Measurements from ENCODE around the gene SLC35F3. TPM values are rescaled to one million over a fixed set of nuclear protein-coding genes. Genes with fewer than 3 reads are reported as not detected.

Gene SLC35F3
- total and polyA plus RNA-seq, 7 experiments from 2014 or later: 0.11 to 15.2 (median 0.96) TPM; not detected in 2

DNA sequence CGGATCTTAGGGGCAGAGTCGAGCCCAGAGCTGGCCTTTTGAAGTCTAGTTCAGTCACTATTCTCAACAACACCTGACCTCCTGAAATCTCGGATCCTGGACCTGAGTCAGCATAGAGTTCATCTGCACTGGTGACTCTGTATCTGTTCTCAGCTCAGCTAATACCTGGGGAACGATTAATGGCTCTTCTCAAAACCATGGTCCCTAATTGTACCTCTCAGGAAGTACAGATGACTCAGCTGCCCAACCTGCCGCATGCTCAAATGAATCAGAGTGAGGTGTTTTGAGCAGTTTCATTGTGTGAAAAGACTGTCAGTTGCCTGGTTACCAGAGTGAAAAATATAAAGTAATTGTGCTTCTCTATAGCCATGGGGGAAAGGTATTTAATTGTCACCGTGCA is 89.2 kb downstream of the SLC35F3 start:
- ChIA-PET POLR2A (no interaction called here), CTCF (no interaction called here)
- intact Hi-C loops (cut with micrococcal nuclease): no loop called here
- peaks cover 7 to 37% (median 20%) of the 10 kb centered on the region in 5 donors for H3K27me3 Mint-ChIP-seq
- Histone ChIP-seq H3K4me3 (ENCODE audit: low read length) (no peak overlapping the region), H3K4me1 (ENCODE audit: control insufficient read depth in 2 of 2, insufficient read depth in 2 of 2, low read length in 2 of 2) (no peaks in the 10 kb centered on the region), H3K36me3 (ENCODE audit: control insufficient read depth in 2 of 3, insufficient read depth in 3 of 3, low read length in 3 of 3) (no peaks in the 10 kb centered on the region), H3K9me3 (ENCODE audit: control insufficient read depth in 2 of 3, low read length in 3 of 3) (no peaks in the 10 kb centered on the region), H3K27me3 (ENCODE audit: control insufficient read depth in 2 of 2, insufficient read depth in 2 of 2, low read length in 2 of 2) (no peaks in the 10 kb centered on the region), H3K27ac (ENCODE audit: low read depth, low read length) (no peak overlapping the region)
- ATAC-seq: no peak
- H3K9me3 Mint-ChIP-seq: no peaks in the 10 kb centered on the region
- no peak overlapping the region for H3K4me3 Mint-ChIP-seq
- no peak overlapping the region for H3K27ac Mint-ChIP-seq
- H3K4me1 Mint-ChIP-seq: no peaks in the 10 kb centered on the region
- H3K36me3 Mint-ChIP-seq: no peaks in the 10 kb centered on the region
- DNase-seq: no peak

DNA sequence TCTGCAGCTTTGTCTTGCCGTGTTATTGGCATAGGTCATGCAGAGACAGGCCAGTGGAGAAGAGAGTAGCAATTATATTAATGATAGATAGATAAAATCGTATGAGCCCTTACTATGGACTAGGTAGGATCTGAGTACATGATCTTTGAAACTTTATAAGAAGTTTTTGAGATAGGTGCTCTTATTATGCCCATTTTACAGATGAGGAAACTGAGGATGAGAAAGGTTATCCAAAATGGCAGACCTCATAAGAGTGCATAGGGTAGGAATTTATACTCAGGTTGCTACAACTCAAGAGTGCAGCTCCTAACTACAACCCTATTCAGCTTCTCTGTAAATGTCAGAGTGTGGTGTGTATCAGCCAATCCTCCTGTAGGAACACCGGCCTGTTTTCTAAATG is 89.6 kb downstream of the SLC35F3 start:
- Histone ChIP-seq H3K4me3 (ENCODE audit: low read length) (no peak overlapping the region), H3K36me3 (ENCODE audit: control insufficient read depth in 2 of 3, insufficient read depth in 3 of 3, low read length in 3 of 3) (no peaks in the 10 kb centered on the region), H3K9me3 (ENCODE audit: control insufficient read depth in 2 of 3, low read length in 3 of 3) (no peaks in the 10 kb centered on the region), H3K27ac (ENCODE audit: low read depth, low read length) (no peak overlapping the region), H3K4me1 (ENCODE audit: control insufficient read depth in 2 of 2, insufficient read depth in 2 of 2, low read length in 2 of 2) (no peaks in the 10 kb centered on the region), H3K27me3 (ENCODE audit: control insufficient read depth in 2 of 2, insufficient read depth in 2 of 2, low read length in 2 of 2) (no peaks in the 10 kb centered on the region)
- Mint-ChIP-seq H3K36me3 (no peaks in the 10 kb centered on the region), H3K4me1 (no peaks in the 10 kb centered on the region), H3K9me3 (no peaks in the 10 kb centered on the region), H3K27me3 (peaks cover 7 to 39% (median 20%) of the 10 kb centered on the region in 5 donors), H3K4me3 (no peak overlapping the region), H3K27ac (no peak overlapping the region)
- ChIA-PET POLR2A (no interaction called here), CTCF (no interaction called here)
- ATAC-seq: no peak
- intact Hi-C loops (cut with micrococcal nuclease): no loop called here
- no peak for DNase-seq

DNA sequence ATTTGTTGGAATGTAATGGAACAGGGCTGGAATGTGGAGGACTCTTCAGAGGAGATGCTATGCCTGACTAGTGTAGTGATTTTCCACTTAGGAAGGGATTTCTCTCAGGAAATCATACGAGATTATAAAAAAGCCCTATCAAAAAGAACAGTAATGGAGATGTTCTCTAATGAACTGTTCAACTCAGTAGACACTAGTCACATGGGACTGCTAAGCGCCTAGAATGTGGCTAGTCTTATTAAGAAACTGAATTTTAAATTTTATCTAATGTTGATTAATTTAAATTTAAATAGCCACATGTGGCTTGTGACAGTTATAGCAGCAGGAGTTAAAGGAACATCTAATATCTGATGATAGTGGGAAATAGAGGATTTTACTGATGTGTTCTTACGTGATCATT is 94.0 kb downstream of the SLC35F3 start:
- no peak for ATAC-seq
- Mint-ChIP-seq H3K27ac (no peak overlapping the region), H3K9me3 (no peaks in the 10 kb centered on the region), H3K4me3 (no peak overlapping the region), H3K4me1 (no peaks in the 10 kb centered on the region), H3K27me3 (peaks cover 4 to 37% (median 24%) of the 10 kb centered on the region in 5 donors), H3K36me3 (no peaks in the 10 kb centered on the region)
- no peak for DNase-seq
- Histone ChIP-seq H3K27ac (ENCODE audit: low read depth, low read length) (no peak overlapping the region), H3K36me3 (ENCODE audit: control insufficient read depth in 2 of 3, insufficient read depth in 3 of 3, low read length in 3 of 3) (no peaks in the 10 kb centered on the region), H3K4me3 (ENCODE audit: low read length) (no peak overlapping the region), H3K4me1 (ENCODE audit: control insufficient read depth in 2 of 2, insufficient read depth in 2 of 2, low read length in 2 of 2) (no peaks in the 10 kb centered on the region), H3K9me3 (ENCODE audit: control insufficient read depth in 2 of 3, low read length in 3 of 3) (no peaks in the 10 kb centered on the region), H3K27me3 (ENCODE audit: control insufficient read depth in 2 of 2, insufficient read depth in 2 of 2, low read length in 2 of 2) (no peaks in the 10 kb centered on the region)
- CTCF ChIA-PET: interaction anchor here (0.6 kb wide), 1 partner anchor 261 kb away, joined by 3 read pairs; no protein-coding TSS in a partner anchor
- intact Hi-C loops (cut with micrococcal nuclease): no loop called here
- POLR2A ChIA-PET: no interaction called here

DNA sequence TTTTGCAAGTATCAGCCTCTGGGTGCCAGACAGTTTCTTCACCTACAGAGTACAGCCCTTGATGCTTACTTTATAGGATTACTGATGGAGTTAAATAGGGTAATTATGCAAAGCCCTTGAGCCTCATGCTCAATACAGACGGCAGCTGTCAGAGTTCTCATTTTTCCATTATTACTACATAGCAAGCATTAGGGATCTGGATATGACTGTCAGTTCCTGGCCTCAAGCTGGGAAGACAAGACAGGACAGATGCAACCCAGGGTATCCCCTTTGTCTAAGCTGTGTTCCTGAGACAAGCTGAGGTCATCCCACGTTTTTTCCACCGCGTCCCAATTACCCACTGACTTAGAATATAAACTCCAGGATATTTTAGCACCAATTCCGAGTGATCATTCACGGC is 94.4 kb downstream of the SLC35F3 start:
- intact Hi-C loops (cut with micrococcal nuclease): no loop called here
- POLR2A ChIA-PET: no interaction called here

DNA sequence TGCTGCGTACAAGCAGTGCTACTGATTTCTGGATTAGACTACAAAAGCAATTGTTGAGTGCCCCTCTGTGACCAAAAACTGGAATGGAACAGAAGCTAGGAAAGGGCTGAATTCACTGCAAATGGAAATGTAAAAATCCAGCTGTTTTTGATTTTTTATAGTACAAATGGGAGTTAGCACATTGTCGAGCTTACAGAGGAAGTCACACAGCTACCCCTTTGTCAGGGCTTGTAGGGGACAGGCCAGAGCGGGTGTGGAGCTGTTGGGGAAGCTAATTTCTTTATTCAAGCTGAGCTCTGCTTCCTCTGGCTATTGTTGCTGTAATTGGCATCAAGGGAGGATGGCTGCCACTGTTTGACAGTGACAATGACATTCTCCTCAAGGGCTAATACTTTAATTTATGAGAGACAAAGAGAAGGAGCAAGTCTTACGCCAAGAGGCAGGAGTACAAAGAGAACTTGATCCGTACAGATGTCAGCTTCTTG is 96.1 kb downstream of the SLC35F3 start:
- Histone ChIP-seq H3K9me3 (ENCODE audit: control insufficient read depth in 2 of 3, low read length in 3 of 3) (no peaks in the 10 kb centered on the region), H3K36me3 (ENCODE audit: control insufficient read depth in 2 of 3, insufficient read depth in 3 of 3, low read length in 3 of 3) (no peaks in the 10 kb centered on the region), H3K27me3 (ENCODE audit: control insufficient read depth in 2 of 2, insufficient read depth in 2 of 2, low read length in 2 of 2) (no peaks in the 10 kb centered on the region), H3K4me1 (ENCODE audit: control insufficient read depth in 2 of 2, insufficient read depth in 2 of 2, low read length in 2 of 2) (no peaks in the 10 kb centered on the region), H3K4me3 (ENCODE audit: low read length) (no peak overlapping the region), H3K27ac (ENCODE audit: low read depth, low read length) (no peak overlapping the region)
- no peak overlapping the region for H3K27ac Mint-ChIP-seq
- H3K4me1 Mint-ChIP-seq: no peaks in the 10 kb centered on the region
- ChIA-PET CTCF (interaction anchor here (0.6 kb wide), 1 partner anchor 155 kb away, joined by 3 read pairs; no protein-coding TSS in a partner anchor), POLR2A (no interaction called here)
- H3K4me3 Mint-ChIP-seq: no peak overlapping the region
- H3K36me3 Mint-ChIP-seq: no peaks in the 10 kb centered on the region
- DNase-seq (no peak), ATAC-seq (no peak)
- no peaks in the 10 kb centered on the region for H3K9me3 Mint-ChIP-seq
- peaks cover 6 to 47% (median 39%) of the 10 kb centered on the region in 5 donors for H3K27me3 Mint-ChIP-seq
- intact Hi-C loops (cut with micrococcal nuclease): no loop called here

More for the DNA sequence above, 94.4 kb downstream of the SLC35F3 start:
- Mint-ChIP-seq H3K27me3 (peaks cover 4 to 39% (median 25%) of the 10 kb centered on the region in 5 donors), H3K36me3 (no peaks in the 10 kb centered on the region), H3K4me1 (no peaks in the 10 kb centered on the region), H3K9me3 (no peaks in the 10 kb centered on the region), H3K27ac (no peak overlapping the region), H3K4me3 (no peak overlapping the region)
- CTCF ChIA-PET: interaction anchor here (0.6 kb wide), 1 partner anchor 260 kb away, joined by 3 read pairs; no protein-coding TSS in a partner anchor
- DNase-seq (no peak), ATAC-seq (no peak)
- no peaks in the 10 kb centered on the region for H3K36me3 ChIP-seq (ENCODE audit: control insufficient read depth in 2 of 3, insufficient read depth in 3 of 3, low read length in 3 of 3)
- H3K27ac ChIP-seq (ENCODE audit: low read depth, low read length): no peak overlapping the region
- H3K9me3 ChIP-seq (ENCODE audit: control insufficient read depth in 2 of 3, low read length in 3 of 3): no peaks in the 10 kb centered on the region
- no peak overlapping the region for H3K4me3 ChIP-seq (ENCODE audit: low read length)
- no peaks in the 10 kb centered on the region for H3K4me1 ChIP-seq (ENCODE audit: control insufficient read depth in 2 of 2, insufficient read depth in 2 of 2, low read length in 2 of 2)
- no peaks in the 10 kb centered on the region for H3K27me3 ChIP-seq (ENCODE audit: control insufficient read depth in 2 of 2, insufficient read depth in 2 of 2, low read length in 2 of 2)

DNA sequence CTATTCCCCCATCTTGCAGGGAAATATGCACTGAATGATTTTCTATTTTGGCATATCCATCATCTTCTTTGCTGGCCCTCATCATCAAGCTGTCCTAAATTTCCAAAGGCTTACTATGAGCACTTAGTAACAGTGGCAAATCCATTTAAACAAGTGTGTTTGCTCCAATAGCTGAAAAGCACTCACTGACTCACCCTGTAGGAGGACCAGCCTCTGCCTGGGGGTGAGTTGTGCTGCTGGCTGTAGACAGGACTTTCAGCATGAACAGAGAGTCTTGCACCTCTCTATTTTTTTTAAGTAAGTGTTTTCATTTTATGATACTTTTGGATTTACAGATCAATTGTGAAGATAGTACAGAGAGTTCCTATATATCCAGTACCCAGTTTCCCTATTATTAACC is 97.3 kb downstream of the SLC35F3 start:
- no peak for ATAC-seq
- Histone ChIP-seq H3K9me3 (ENCODE audit: control insufficient read depth in 2 of 3, low read length in 3 of 3) (no peaks in the 10 kb centered on the region), H3K4me3 (ENCODE audit: low read length) (no peak overlapping the region), H3K4me1 (ENCODE audit: control insufficient read depth in 2 of 2, insufficient read depth in 2 of 2, low read length in 2 of 2) (no peaks in the 10 kb centered on the region), H3K27me3 (ENCODE audit: control insufficient read depth in 2 of 2, insufficient read depth in 2 of 2, low read length in 2 of 2) (no peaks in the 10 kb centered on the region), H3K36me3 (ENCODE audit: control insufficient read depth in 2 of 3, insufficient read depth in 3 of 3, low read length in 3 of 3) (no peaks in the 10 kb centered on the region), H3K27ac (ENCODE audit: low read depth, low read length) (no peak overlapping the region)
- no peak for DNase-seq
- H3K27ac Mint-ChIP-seq: no peak overlapping the region
- ChIA-PET POLR2A (no interaction called here), CTCF (no interaction called here)
- H3K36me3 Mint-ChIP-seq: no peaks in the 10 kb centered on the region
- H3K9me3 Mint-ChIP-seq: peaks cover 0 to 8% (median 0%) of the 10 kb centered on the region in 11 donors
- H3K4me1 Mint-ChIP-seq: no peaks in the 10 kb centered on the region
- no peak overlapping the region for H3K4me3 Mint-ChIP-seq
- intact Hi-C loops (cut with micrococcal nuclease): no loop called here
- peaks cover 8 to 57% (median 48%) of the 10 kb centered on the region in 5 donors for H3K27me3 Mint-ChIP-seq

DNA sequence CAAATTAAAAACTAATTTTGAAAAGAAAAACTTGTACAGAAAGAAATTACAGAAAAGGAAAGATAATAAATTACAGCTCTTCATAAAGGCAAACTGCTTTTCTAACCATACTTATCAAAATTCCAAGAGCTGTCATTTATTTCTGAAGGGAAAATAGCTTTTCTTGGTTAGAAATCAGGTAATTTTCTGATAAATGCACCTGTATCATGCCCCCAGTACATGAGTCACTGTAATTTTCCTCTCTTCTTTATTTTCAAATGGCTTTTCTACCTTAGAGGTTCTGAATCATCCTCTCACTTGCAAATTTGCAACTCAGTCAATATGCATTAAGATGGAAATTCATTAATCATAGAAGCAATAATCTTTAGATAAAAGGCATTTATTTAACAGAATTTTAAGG is 100.1 kb downstream of the SLC35F3 start:
- DNase-seq: no peak
- intact Hi-C loops (cut with micrococcal nuclease): no loop called here
- H3K27me3 ChIP-seq (ENCODE audit: control insufficient read depth in 2 of 2, insufficient read depth in 2 of 2, low read length in 2 of 2): no peaks in the 10 kb centered on the region
- H3K27ac ChIP-seq (ENCODE audit: low read depth, low read length): no peak overlapping the region
- no peaks in the 10 kb centered on the region for H3K9me3 ChIP-seq (ENCODE audit: control insufficient read depth in 2 of 3, low read length in 3 of 3)
- Mint-ChIP-seq H3K27me3 (peaks cover 11 to 59% (median 36%) of the 10 kb centered on the region in 5 donors), H3K36me3 (peaks cover 0 to 4% (median 0%) of the 10 kb centered on the region in 5 donors), H3K4me1 (no peaks in the 10 kb centered on the region), H3K4me3 (no peak overlapping the region), H3K27ac (no peak overlapping the region), H3K9me3 (peaks cover 0 to 17% (median 3%) of the 10 kb centered on the region in 11 donors)
- no peak overlapping the region for H3K4me3 ChIP-seq (ENCODE audit: low read length)
- H3K36me3 ChIP-seq (ENCODE audit: control insufficient read depth in 2 of 3, insufficient read depth in 3 of 3, low read length in 3 of 3): no peaks in the 10 kb centered on the region
- ATAC-seq: no peak
- ChIA-PET CTCF (no interaction called here), POLR2A (no interaction called here)
- no peaks in the 10 kb centered on the region for H3K4me1 ChIP-seq (ENCODE audit: control insufficient read depth in 2 of 2, insufficient read depth in 2 of 2, low read length in 2 of 2)
